ENCODE measurements around the gene AMELX.

DNA sequence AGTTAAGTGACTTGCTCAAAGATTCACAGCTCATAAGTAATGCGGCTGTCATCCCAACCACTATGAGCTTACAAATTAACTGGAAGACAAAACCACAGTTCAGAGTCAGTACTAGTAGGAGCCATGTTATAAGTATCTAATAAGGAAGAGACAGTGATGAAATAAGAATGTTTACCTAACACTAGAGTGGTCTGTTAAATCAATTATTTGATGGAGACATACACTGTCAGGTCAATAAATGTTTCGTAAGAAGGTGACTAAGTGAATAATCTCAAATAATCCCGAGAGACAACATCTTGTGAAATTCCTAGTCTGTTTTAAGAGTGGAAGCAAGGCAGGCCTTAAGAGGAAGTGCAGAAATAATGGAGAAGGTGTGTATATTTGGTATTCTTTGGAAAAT is 25.8 kb upstream of the AMELX start:
- TF ChIP-seq FOXK1 (CRISPR knock-in tag; IDR thresholded peaks at IDR 0.05; ENCODE audit: borderline replicate concordance, low read depth) (no peak), POLR2AphosphoS5 (IDR thresholded peaks at IDR 0.05; ENCODE audit: low read depth, low read length) (no peak), CEBPG (CRISPR knock-in tag; IDR thresholded peaks at IDR 0.05) (no peak), HDAC1 (CRISPR knock-in tag; IDR thresholded peaks at IDR 0.05) (no peak)
- TF ChIP-seq, protein P1, sequence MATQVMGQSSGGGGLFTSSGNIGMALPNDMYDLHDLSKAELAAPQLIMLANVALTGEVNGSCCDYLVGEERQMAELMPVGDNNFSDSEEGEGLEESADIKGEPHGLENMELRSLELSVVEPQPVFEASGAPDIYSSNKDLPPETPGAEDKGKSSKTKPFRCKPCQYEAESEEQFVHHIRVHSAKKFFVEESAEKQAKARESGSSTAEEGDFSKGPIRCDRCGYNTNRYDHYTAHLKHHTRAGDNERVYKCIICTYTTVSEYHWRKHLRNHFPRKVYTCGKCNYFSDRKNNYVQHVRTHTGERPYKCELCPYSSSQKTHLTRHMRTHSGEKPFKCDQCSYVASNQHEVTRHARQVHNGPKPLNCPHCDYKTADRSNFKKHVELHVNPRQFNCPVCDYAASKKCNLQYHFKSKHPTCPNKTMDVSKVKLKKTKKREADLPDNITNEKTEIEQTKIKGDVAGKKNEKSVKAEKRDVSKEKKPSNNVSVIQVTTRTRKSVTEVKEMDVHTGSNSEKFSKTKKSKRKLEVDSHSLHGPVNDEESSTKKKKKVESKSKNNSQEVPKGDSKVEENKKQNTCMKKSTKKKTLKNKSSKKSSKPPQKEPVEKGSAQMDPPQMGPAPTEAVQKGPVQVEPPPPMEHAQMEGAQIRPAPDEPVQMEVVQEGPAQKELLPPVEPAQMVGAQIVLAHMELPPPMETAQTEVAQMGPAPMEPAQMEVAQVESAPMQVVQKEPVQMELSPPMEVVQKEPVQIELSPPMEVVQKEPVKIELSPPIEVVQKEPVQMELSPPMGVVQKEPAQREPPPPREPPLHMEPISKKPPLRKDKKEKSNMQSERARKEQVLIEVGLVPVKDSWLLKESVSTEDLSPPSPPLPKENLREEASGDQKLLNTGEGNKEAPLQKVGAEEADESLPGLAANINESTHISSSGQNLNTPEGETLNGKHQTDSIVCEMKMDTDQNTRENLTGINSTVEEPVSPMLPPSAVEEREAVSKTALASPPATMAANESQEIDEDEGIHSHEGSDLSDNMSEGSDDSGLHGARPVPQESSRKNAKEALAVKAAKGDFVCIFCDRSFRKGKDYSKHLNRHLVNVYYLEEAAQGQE (IDR thresholded peaks at IDR 0.05; ENCODE audit: borderline replicate concordance in 1 of 2, low read depth in 1 of 2, low read length in 2 of 2), result no peak
- TF ChIP-seq, protein P2, sequence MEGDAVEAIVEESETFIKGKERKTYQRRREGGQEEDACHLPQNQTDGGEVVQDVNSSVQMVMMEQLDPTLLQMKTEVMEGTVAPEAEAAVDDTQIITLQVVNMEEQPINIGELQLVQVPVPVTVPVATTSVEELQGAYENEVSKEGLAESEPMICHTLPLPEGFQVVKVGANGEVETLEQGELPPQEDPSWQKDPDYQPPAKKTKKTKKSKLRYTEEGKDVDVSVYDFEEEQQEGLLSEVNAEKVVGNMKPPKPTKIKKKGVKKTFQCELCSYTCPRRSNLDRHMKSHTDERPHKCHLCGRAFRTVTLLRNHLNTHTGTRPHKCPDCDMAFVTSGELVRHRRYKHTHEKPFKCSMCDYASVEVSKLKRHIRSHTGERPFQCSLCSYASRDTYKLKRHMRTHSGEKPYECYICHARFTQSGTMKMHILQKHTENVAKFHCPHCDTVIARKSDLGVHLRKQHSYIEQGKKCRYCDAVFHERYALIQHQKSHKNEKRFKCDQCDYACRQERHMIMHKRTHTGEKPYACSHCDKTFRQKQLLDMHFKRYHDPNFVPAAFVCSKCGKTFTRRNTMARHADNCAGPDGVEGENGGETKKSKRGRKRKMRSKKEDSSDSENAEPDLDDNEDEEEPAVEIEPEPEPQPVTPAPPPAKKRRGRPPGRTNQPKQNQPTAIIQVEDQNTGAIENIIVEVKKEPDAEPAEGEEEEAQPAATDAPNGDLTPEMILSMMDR (CRISPR knock-in tag; IDR thresholded peaks at IDR 0.05), result no peak
- TF ChIP-seq, protein P3, sequence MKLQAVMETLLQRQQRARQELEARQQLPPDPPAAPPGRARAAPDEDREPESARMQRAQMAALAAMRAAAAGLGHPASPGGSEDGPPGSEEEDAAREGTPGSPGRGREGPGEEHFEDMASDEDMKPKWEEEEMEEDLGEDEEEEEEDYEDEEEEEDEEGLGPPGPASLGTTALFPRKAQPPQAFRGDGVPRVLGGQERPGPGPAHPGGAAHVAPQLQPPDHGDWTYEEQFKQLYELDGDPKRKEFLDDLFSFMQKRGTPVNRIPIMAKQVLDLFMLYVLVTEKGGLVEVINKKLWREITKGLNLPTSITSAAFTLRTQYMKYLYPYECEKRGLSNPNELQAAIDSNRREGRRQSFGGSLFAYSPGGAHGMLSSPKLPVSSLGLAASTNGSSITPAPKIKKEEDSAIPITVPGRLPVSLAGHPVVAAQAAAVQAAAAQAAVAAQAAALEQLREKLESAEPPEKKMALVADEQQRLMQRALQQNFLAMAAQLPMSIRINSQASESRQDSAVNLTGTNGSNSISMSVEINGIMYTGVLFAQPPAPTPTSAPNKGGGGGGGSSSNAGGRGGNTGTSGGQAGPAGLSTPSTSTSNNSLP (IDR thresholded peaks at IDR 0.05; ENCODE audit: low read depth, low read length), result no peak
